ENCODE data around the gene RERE. TPM values are rescaled to one million over a fixed set of nuclear protein-coding genes. Genes with fewer than 3 reads are reported as not detected.

Gene RERE
- polyA plus RNA-seq, 6 donors from 2014 or later = 10.7 to 50.1 (median 22.3) TPM

DNA sequence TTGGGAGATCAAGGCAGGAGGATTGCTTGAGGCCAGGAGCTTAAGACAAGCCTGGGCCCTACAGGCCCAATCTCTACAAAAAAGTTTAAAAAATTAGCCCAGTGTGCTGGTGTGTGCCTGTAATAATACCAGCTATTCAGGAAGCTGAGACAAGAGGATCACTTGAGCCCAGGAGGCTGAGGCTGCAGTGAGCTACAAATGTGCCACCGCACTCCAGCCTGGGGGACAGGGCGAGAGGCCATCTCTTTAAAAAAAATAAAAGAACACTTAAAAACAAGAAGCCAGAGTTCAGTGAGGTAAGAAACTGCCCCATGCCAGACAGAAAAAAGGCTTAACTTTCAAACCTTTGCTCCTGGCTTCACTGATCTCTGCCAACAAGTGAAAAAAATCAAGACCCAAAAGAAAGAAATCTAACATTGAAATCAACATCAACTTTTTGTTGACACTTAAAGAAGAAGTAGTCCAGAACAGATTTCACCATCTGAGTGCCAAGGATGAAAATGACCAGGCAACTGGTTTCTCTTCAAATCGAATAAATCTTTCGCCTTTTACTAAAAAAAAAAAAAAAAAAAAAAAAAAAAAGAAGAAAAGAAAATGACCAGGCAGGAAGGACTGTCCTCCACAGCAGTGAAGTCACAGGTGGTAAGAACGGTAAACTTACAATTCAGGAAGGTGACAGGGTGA lies 448.3 kb downstream of the RERE start:
- ATAC-seq (ENCODE audit: low read depth in 2 of 2) = no peak
- Mint-ChIP-seq H3K27ac (peak overlapping the region in 2 of 6 donors; percentile 63 to 70), H3K4me1 (peaks cover 28 to 60% (median 43%) of the 10 kb centered on the region in 3 donors), H3K27me3 (no peaks in the 10 kb centered on the region), H3K4me3 (peak overlapping the region in 2 of 8 donors; percentile 15 to 25), H3K36me3 (peaks cover 0 to 4% of the 10 kb centered on the region in 2 donors), H3K9me3 (no peaks in the 10 kb centered on the region)
- no peak for DNase-seq

DNA sequence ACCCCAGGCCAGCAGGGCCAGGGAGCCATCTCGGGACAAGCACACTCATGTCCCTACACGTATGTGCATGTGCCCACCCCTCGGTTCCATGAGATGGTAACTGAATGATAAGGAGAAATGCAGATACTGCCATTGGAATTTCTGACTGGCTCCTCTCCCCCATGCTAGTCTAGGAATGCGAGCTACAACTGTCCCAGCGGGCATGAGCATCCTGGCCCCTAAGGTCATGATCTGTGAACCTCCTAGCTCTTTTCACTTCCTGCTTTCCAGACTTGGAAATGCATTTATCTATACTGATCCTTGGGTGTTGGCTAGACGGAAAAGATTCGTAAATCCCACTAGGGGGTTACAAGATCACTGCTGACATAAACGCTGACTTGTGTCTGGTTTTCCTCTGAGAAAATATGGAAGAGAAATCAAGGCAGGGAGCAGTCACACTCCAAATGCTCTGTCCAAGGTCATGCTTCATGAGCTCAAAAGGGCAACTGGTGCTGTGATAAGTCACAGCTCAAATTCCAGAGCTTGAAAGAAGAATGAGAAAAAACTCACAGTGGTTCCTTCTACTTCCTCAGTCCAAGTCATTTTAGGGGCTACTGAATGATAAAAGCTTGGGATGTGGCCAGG lies 449.8 kb downstream of the RERE start:
- peak overlapping the region in 5 of 6 donors; percentile 32 to 72 (median 56) for H3K27ac Mint-ChIP-seq
- peaks cover 2 to 4% of the 10 kb centered on the region in 2 donors for H3K36me3 Mint-ChIP-seq
- H3K4me3 Mint-ChIP-seq = no peak overlapping the region
- no peaks in the 10 kb centered on the region for H3K27me3 Mint-ChIP-seq
- H3K9me3 Mint-ChIP-seq = no peaks in the 10 kb centered on the region
- no peak for DNase-seq
- ATAC-seq (ENCODE audit: low read depth in 2 of 2) = no peak
- H3K4me1 Mint-ChIP-seq = peaks cover 28 to 57% (median 43%) of the 10 kb centered on the region in 3 donors

DNA sequence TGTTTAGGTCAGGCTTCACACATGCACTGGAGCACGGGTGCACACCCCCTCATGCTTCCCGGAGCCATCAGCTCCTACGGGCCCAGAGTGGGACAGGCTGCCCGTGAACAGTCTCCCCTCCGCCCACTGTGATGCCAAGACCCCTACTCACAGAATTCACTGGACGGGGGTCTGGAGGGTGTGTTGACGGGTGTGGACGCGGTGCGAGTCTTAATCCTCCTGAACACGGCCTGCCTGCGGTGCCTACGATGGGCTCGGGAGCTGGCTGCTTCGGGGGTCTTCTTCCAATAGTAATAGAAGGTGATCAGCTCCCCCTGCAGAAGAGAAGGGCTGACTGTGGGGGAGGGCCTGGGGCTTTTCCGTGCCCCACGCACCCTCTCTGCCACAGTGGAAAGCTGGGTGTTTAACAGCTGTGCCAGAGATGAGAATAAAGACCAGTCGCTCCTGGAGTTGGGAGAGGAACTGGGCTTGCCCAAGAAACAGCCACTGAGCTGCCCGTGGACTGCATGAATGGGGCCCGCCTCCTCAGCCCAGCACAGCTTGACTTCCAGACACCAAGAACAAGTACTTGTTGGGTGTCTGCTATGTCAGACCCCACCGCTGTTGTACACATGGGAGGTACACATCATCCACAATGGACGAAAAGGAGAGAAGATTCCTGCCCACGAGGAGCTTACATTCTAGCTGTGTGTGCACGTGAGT lies 451.6 kb downstream of the RERE start:
- no peak for ATAC-seq (ENCODE audit: low read depth in 2 of 2)
- peak overlapping the region in 2 of 6 donors; percentile 59 to 90 for H3K27ac Mint-ChIP-seq
- no peak overlapping the region for H3K4me3 Mint-ChIP-seq
- no peak for DNase-seq
- H3K27me3 Mint-ChIP-seq = no peaks in the 10 kb centered on the region
- peaks cover 4 to 11% of the 10 kb centered on the region in 2 donors for H3K36me3 Mint-ChIP-seq
- no peaks in the 10 kb centered on the region for H3K9me3 Mint-ChIP-seq
- H3K4me1 Mint-ChIP-seq = peaks cover 17 to 42% (median 31%) of the 10 kb centered on the region in 3 donors

DNA sequence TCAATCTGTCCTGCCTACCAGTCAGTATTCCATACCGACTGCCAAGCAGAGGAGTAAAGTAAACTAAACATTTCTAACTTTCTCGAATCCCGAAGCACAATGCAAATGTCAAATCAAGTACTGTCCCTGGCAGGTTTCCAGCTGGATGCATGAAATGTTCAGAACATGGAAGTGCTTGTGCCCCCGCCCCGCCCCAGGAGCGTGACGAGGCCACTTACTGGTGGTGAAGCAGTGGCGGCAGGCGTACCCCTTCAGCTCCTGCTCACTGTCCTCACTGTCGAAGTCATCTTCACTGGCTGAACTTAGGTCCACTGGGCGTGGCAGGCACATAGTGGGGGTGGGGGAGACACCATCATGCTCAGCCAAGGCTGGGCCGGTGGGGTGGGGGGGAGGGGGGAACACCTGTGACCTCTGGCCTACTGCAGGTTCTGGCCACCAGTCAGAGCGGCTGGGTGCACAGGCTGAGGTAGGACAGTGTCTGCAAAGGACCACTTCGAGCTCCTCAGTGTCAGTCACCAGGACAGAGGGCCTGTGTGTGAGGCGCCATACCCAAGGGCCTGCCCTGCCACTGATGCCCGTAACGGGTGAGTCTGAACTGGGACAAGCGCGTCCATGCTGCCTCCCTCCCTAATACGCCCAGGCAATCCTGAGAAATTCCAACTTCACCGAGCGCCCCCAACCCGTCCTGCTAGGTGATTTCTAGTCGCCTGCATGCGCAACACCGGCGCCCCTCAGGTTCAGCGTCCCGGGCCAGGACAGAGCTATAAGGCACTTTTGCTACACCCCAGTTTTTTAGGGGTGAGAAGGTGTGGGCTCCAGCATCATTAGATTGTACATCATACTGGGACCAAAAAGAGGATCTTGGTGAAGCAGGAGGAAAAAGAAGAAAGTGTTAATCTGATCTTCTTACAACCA lies 452.7 kb downstream of the RERE start:
- H3K4me1 Mint-ChIP-seq = peaks cover 8 to 37% (median 24%) of the 10 kb centered on the region in 3 donors
- DNase-seq (no peak), ATAC-seq (ENCODE audit: low read depth in 2 of 2) (no peak)
- peak overlapping the region in 1 of 8 donors; percentile 52 for H3K4me3 Mint-ChIP-seq
- H3K27ac Mint-ChIP-seq = peak overlapping the region in 1 of 6 donors; percentile 22
- no peaks in the 10 kb centered on the region for H3K9me3 Mint-ChIP-seq
- peaks cover 4 to 11% of the 10 kb centered on the region in 2 donors for H3K36me3 Mint-ChIP-seq
- H3K27me3 Mint-ChIP-seq = no peaks in the 10 kb centered on the region

DNA sequence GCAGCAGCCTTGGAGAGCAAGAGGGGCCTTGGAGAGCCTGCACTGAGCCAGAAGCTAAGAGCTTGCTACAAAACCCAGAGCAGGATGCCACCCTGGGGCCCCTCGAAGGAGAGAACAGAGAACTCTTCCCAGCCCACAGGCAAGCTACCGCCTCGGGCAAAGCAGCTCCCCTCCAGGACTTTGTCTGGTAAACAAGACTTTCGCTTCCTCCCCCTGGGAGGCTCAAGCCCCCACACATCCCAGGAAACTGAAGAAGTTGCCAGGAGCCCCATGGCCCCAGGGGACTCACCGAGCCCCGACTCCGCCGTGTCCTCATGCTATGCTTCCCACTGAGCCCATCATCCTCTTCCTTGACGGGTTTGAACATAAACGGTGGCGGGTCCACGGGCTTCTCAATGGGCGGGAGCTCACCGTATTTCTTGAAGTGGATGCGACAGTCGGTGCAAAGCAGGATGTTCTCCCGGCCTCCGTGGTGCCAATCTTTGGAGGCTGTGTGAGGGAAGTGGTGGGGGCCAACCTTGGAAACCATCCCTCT lies 453.6 kb downstream of the RERE start:
- Mint-ChIP-seq H3K9me3 (no peaks in the 10 kb centered on the region), H3K27ac (peak overlapping the region in 1 of 6 donors; percentile 86), H3K4me1 (peaks cover 8 to 29% (median 24%) of the 10 kb centered on the region in 3 donors), H3K27me3 (no peaks in the 10 kb centered on the region), H3K36me3 (peaks cover 4 to 11% of the 10 kb centered on the region in 2 donors), H3K4me3 (no peak overlapping the region)
- no peak for ATAC-seq (ENCODE audit: low read depth in 2 of 2)
- DNase-seq = no peak

DNA sequence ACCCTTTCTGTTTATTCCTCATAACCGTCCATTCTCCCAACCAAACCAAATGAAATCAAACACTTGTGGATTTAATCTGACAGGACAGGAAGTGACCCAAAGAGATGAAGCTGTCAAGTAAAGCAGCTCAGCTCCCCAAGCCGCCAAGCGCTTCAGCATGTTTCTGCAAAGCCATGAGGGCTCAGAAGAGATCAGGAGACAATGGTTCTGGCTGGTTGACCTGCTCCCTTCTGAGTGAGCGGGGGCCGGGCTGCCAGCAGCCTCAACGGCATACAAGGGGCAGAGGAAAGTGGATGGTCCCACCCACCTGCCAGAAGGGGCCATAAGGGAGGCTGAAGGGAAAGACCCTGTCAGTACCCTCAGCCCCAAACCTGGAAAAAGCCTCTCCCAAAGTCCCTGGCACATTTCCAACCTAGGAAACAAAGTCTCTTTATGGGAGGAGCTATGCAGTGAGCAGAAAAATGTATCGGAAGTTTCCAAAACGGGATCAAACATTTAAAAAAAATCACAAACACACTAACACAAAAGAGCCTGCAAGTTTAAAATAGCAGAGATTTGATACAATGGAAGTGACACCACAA lies 454.2 kb downstream of the RERE start:
- Mint-ChIP-seq H3K4me3 (no peak overlapping the region), H3K36me3 (peaks cover 4 to 11% of the 10 kb centered on the region in 2 donors), H3K9me3 (no peaks in the 10 kb centered on the region), H3K4me1 (peaks cover 8 to 28% (median 24%) of the 10 kb centered on the region in 3 donors), H3K27me3 (no peaks in the 10 kb centered on the region), H3K27ac (peak overlapping the region in 1 of 6 donors; percentile 89)
- no peak for DNase-seq
- no peak for ATAC-seq (ENCODE audit: low read depth in 2 of 2)

DNA sequence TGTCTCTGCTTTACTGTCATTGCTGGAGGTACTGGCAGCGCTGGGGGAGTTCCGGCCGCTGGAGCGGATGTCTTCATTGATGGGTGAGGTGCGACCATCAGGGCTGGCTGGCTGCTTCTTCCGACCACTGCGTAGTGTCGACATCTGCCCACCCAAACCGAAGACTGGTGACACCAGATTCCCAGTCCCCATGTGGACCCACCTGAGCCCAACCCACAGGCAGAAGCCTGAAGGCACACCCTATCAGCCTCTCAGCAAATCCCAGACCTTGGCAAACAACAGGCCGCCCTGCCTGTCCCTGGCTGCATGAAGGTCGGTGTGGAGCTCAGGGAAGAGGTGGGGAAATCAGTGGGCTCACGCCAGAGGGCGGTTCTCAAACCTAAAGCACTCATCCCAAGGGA lies 454.7 kb downstream of the RERE start:
- H3K4me3 Mint-ChIP-seq = peak overlapping the region in 1 of 8 donors; percentile 9

DNA sequence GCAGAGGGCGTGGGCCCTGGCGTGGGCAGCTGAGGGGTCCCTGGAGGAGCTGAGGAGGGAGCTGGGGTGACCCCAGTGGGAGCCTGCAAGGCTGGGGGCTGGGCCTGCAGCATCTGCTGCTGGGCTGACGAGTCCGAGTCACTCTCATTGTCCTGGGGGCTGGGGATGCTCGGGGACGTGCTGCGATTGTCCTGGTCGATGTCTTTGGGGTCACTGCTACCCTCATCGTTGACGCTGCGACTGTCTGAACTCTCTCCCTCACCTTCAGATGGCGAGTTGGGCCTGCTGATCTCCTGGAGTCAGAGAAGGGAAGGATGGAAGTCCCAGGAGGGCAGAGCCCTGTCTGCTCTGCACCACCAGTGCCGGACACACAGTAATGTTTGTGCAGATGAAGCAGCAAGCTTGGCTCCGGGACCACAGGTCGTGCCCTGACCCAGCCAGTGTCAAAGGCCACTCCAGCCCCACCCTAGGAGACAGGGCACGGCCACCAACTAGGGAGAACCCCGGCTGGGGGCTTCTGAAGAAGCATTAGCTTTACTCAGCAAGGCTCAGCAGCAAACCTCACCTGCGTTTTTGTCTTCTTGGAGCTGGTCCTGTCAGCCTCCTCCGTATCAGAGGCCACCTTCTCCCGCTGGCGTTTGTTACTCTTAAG lies 456.1 kb downstream of the RERE start:
- Mint-ChIP-seq H3K27ac (no peak overlapping the region), H3K27me3 (no peaks in the 10 kb centered on the region), H3K4me1 (peaks cover 6 to 13% (median 11%) of the 10 kb centered on the region in 3 donors), H3K9me3 (no peaks in the 10 kb centered on the region), H3K36me3 (peaks cover 6 to 27% of the 10 kb centered on the region in 2 donors), H3K4me3 (no peak overlapping the region)
- no peak for ATAC-seq (ENCODE audit: low read depth in 2 of 2)
- DNase-seq = no peak

More for the DNA sequence above, 454.7 kb downstream of the RERE start:
- H3K27me3 Mint-ChIP-seq = no peaks in the 10 kb centered on the region
- no peak for ATAC-seq (ENCODE audit: low read depth in 2 of 2)
- H3K4me1 Mint-ChIP-seq = peaks cover 8 to 27% (median 25%) of the 10 kb centered on the region in 3 donors
- H3K36me3 Mint-ChIP-seq = peaks cover 4 to 17% of the 10 kb centered on the region in 2 donors
- H3K9me3 Mint-ChIP-seq = no peaks in the 10 kb centered on the region
- peak overlapping the region in 1 of 6 donors; percentile 62 for H3K27ac Mint-ChIP-seq
- DNase-seq = no peak

DNA sequence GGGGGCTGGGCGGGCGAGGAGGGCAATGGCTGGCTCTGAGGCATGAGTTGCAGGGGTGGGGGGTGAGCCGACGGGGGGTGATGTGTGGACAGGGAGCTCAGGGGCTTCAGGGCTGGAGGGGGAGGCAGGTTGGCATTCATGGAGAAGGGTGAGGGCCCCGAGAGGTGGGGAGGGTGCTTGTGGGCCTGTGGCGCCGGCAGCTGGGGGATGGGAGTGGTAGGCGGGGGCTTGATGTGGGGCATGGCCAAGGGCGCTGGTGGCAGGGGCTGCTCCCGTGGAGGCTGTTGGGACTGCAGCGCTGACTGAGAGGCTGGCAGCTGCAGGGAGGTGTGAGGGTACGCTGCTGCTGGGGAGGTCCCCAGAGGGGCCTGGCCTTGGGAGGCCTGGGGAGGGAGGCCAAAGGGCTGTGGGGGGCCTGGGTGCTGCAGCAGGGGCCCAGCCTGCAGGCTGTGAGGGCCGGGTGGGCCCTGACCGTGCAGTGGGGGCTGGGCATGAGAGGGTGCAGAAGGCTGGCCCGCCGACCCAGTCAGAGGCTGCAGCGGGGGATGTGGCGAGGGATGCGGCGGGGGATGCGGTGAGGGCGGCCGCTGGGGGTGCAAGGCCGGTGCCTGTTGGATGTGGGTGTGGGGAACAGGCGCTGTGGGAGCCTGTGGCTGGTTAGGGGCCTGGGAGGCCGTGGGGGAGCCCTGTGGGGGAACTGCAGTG lies 456.8 kb downstream of the RERE start:
- Mint-ChIP-seq H3K27ac (no peak overlapping the region), H3K36me3 (peaks cover 6 to 27% of the 10 kb centered on the region in 2 donors), H3K9me3 (no peaks in the 10 kb centered on the region), H3K4me1 (peaks cover 4 to 6% (median 5%) of the 10 kb centered on the region in 3 donors), H3K4me3 (no peak overlapping the region), H3K27me3 (no peaks in the 10 kb centered on the region)
- ATAC-seq (ENCODE audit: low read depth in 2 of 2) (no peak), DNase-seq (no peak)

DNA sequence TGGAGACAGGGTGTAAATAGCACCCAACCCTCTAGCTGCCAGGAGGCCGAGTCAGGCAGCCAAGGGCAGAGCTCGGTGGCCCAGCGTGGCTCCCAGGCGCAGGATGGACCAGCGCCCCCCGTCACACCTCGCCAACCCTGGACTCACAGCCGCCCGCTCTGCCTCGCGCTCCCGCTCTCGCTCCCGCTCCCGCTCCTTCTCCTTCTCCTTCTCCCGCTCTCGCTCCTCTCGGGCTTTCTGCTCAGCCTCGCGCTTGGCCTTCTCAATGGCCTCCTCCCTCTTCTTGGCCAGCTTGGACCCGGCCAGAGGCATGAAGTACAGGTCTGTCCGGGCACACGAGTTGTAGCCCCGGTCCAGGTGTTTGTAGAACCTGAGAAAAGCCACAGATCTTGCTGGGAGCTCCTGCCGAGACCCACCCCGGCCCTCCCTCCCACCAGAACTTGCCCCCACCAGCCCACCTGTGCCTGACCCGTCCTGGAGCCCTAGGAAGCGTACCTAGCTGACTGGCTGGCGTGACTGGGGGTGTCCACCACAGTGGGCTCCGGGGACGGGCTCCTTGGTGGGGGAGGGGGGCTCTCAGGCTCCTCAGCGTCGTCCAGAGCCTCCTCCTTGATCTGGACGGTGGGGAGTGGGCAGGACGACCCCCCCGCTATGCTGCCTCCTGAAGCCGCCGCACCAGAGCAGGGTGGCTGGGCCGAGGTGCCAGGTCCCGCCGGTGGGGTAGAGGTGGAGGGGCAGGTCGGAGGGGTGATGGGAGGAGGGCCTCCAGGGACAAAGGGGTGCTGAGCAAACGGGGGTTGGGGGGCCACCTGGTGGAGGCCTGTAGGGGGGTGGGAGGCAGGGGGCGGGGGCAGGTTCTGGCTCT lies 457.6 kb downstream of the RERE start:
- no peak for ATAC-seq (ENCODE audit: low read depth in 2 of 2)
- H3K4me1 Mint-ChIP-seq = peaks cover 2 to 5% (median 5%) of the 10 kb centered on the region in 3 donors
- H3K9me3 Mint-ChIP-seq = no peaks in the 10 kb centered on the region
- peaks cover 6 to 27% of the 10 kb centered on the region in 2 donors for H3K36me3 Mint-ChIP-seq
- H3K27me3 Mint-ChIP-seq = no peaks in the 10 kb centered on the region
- no peak for DNase-seq
- H3K27ac Mint-ChIP-seq = peak overlapping the region in 2 of 6 donors; percentile 47 to 56
- H3K4me3 Mint-ChIP-seq = no peak overlapping the region

All from naive B cell (primary cell).